Activated CD8-positive, alpha-beta T cell treated with anti-CD3 and anti-CD28 coated beads for 36 hours (primary cell): ENCODE data around the gene KLHL25. TPM values are rescaled to one million over a fixed set of nuclear protein-coding genes. Genes with fewer than 3 reads are reported as not detected.

Source experiments
- ATAC-seq: fragments of 200-7000 bp; cut with Tn5 transposase; one replicate; pipeline ENCODE4 v1.10.0; 2021; ENCODE audit warnings: mild to moderate bottlenecking, moderate library complexity
- CTCF ChIA-PET: fragments of 350-600 bp; sonication (Branson Sonifier 250); formaldehyde crosslinking; loops from one replicate; lab custom pipeline; 2021; ENCODE audit warnings: antibody characterized with exemption; lab: Charles Lee
- POLR2A ChIA-PET: fragments of 350-600 bp; sonication (Branson Sonifier 250); formaldehyde crosslinking; loops from one replicate; lab custom pipeline; 2021; ENCODE audit warnings: antibody characterized with exemption; lab: Charles Lee
- DNase-seq: peaks from one replicate; pipeline ENCODE4 v3.0.0-alpha.2; 2020
- H3K27ac Mint-ChIP-seq: one replicate; pipeline ENCODE4 v1.8.0; 2021; ENCODE audit warnings: mild to moderate bottlenecking, mixed read lengths
- H3K27me3 Mint-ChIP-seq: one replicate; pipeline ENCODE4 v1.8.0; 2021; ENCODE audit warnings: mixed read lengths
- H3K36me3 Mint-ChIP-seq: one replicate; pipeline ENCODE4 v1.8.0; 2021; ENCODE audit warnings: low read depth, mixed read lengths
- H3K4me1 Mint-ChIP-seq: one replicate; pipeline ENCODE4 v1.8.0; 2021; ENCODE audit warnings: low read depth, mixed read lengths
- H3K4me3 Mint-ChIP-seq: one replicate; pipeline ENCODE4 v1.8.0; 2021; ENCODE audit warnings: mild to moderate bottlenecking, moderate library complexity, mixed read lengths
- H3K9me3 Mint-ChIP-seq: one replicate; pipeline ENCODE4 v1.8.0; 2021; ENCODE audit warnings: mixed read lengths
- intact Hi-C: fragments of 100-400 bp; cut with micrococcal nuclease; formaldehyde crosslinking; loops from one replicate; pipeline ENCODE4 v1.10.0; 2022
- total RNA-seq, 2 experiments: library from RNA; stranded (reverse); gene quantifications; one replicate each; pipeline ENCODE4 v1.2.3, GENCODE V29; 2021
- TF ChIP-seq, protein P1 (sequence below): fragments of 200-600 bp; IDR thresholded peaks from one replicate; pipeline ENCODE4 v1.8.0; 2022; ENCODE audit warnings: antibody characterized with exemption, mild to moderate bottlenecking

Gene KLHL25
- total RNA-seq, 2 experiments from 2014 or later, result 2.9 to 3.3 TPM

DNA sequence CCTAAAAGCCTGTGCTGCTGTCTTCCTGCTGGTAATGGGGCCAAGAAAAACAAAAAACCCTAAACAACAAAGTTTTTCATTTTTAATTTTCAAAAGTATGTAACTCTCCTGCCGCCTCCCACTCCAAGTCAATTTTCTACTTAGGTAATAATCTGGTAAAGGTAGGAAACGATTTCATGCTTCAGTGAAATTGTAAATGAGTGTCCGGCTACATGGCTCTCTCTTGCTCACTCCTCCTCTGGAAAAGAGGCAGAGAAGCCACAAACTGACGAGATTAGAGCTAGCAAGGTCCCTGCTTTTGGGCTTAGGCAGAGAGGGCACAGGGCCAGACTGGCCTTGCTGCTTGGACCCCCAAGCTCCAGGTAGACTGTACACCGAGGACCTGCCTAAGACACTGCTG lies 23.5 kb downstream of the KLHL25 start:
- H3K36me3 Mint-ChIP-seq, result no peaks in the 10 kb centered on the region
- H3K27ac Mint-ChIP-seq, result no peak overlapping the region
- H3K27me3 Mint-ChIP-seq, result no peaks in the 10 kb centered on the region
- CTCF ChIA-PET, result no interaction called here
- H3K4me3 Mint-ChIP-seq, result no peak overlapping the region
- DNase-seq (no peak), ATAC-seq (no peak)
- intact Hi-C loops, result no loop called here
- H3K9me3 Mint-ChIP-seq, result no peaks in the 10 kb centered on the region
- POLR2A ChIA-PET, result no interaction called here
- TF ChIP-seq, protein P1, sequence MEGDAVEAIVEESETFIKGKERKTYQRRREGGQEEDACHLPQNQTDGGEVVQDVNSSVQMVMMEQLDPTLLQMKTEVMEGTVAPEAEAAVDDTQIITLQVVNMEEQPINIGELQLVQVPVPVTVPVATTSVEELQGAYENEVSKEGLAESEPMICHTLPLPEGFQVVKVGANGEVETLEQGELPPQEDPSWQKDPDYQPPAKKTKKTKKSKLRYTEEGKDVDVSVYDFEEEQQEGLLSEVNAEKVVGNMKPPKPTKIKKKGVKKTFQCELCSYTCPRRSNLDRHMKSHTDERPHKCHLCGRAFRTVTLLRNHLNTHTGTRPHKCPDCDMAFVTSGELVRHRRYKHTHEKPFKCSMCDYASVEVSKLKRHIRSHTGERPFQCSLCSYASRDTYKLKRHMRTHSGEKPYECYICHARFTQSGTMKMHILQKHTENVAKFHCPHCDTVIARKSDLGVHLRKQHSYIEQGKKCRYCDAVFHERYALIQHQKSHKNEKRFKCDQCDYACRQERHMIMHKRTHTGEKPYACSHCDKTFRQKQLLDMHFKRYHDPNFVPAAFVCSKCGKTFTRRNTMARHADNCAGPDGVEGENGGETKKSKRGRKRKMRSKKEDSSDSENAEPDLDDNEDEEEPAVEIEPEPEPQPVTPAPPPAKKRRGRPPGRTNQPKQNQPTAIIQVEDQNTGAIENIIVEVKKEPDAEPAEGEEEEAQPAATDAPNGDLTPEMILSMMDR, result no peak
- H3K4me1 Mint-ChIP-seq, result no peaks in the 10 kb centered on the region

DNA sequence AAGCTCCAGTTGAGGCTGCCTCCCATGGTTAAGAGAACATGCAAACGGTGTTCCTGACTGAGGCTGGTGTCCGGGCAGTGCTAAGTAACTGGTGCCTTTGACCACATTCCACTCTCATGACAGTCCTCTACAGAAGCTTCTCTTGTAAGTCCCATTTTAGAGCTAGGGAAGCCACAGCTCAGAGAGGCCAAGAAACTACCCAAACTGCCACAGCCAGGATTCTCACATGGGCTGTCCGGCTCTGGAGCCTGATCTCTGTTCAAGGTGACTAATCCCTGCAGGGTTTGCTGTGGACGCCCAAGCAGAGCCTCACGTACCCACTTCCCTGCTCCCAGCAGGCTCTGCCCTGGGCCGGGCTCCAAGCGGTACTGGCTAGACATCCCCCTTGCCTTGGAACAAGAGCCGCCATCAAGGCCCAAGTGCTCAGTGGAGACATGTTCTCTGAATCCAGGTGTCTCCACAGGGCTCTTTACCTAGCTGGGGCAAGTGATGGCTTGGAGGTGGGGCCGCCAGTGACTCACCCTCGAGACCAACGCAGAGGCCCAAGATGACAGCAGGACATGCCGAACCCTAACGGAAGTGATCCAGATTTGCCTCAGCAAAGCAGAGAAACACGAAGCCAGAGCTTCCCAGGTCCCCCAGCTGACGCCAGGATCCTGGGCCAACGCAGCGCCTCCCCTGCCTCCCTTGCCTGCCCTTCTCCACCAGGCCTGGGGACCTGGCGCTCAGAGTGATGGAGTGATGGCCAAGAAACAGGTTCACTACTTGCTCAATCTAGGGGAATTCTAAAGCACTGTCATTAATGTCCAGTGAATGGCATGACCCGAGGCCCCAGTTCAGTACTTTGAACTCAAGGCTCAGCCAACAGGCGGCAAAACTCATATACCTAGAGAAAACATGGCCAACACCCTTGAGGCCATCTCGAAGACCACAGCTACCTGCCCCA lies 24.4 kb downstream of the KLHL25 start:
- no peaks in the 10 kb centered on the region for H3K4me1 Mint-ChIP-seq
- H3K9me3 Mint-ChIP-seq, result no peaks in the 10 kb centered on the region
- ATAC-seq (no peak), DNase-seq (no peak)
- H3K27me3 Mint-ChIP-seq, result no peaks in the 10 kb centered on the region
- CTCF ChIA-PET, result no interaction called here
- POLR2A ChIA-PET, result no interaction called here
- intact Hi-C loops, result no loop called here
- H3K27ac Mint-ChIP-seq, result no peak overlapping the region
- no peak overlapping the region for H3K4me3 Mint-ChIP-seq
- H3K36me3 Mint-ChIP-seq, result no peaks in the 10 kb centered on the region
- TF ChIP-seq, protein P1, result no peak

DNA sequence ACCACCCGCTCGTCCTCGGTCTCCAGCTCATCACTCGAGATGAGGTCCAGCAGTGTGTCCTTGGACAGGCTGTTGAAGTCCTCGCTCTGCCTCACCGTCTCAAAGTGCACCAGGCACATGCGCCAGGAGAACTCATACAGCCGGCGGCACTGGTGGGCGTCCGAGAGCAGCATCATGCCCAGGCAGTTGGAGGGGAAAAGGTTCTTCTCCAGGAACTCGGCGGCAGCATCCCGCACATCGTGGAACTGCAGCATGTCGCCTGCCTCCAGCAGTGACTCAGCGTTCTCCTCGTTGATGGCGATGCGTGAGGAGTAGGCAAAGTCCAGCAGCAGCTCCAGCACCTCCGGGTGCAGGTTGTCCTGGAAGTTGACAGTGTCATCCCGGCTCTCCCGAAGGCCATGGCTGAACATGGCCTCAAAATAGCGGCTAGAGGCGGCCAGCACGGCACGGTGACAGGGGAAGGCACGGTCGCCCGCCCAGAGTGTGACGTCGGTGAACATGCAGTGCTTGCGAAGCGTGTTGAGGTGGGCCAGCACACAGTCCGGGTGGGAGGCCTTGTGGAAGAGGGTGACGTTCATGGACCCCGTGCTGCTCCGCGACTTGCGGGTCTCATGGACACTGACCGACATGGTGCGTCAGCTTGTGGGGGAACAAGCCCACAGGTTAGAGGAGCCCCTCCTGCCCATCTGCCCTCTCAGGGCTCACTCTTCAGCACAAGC lies 25.4 kb downstream of the KLHL25 start:
- intact Hi-C loops, result no loop called here
- Mint-ChIP-seq H3K4me1 (no peaks in the 10 kb centered on the region), H3K36me3 (no peaks in the 10 kb centered on the region), H3K27ac (no peak overlapping the region), H3K4me3 (no peak overlapping the region), H3K27me3 (no peaks in the 10 kb centered on the region), H3K9me3 (no peaks in the 10 kb centered on the region)
- TF ChIP-seq, protein P1, result no peak
- DNase-seq (no peak), ATAC-seq (no peak)
- POLR2A ChIA-PET, result no interaction called here
- CTCF ChIA-PET, result no interaction called here

DNA sequence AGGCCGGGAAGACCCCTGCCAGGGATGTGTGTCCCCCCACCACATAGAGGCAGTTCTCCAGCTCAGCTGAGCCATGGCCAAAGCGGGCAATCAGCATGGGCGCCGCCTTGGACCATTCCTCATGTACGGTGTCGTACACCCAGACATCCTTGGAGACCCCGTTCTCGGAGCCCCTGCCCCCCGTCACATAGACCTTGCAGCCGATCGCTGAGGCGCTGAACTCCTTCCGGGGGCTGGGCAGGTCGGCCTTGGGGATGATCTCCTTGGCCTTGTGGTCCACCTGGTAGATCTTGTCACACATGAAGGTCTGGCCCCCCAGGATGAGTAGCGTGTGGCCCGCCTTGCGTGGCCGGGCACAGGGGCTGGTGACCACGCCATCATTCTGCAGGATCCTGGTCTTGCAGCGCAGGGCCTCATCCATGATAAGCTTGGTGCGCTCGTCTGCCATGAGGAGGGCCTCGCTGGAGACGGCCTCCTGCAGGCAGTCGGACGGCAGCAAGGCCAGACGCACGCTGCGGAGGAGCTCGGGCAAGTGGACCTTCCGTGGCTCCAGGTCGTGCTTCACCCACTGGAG lies 26.0 kb downstream of the KLHL25 start:
- no peaks in the 10 kb centered on the region for H3K9me3 Mint-ChIP-seq
- DNase-seq, result no peak
- H3K27me3 Mint-ChIP-seq, result no peaks in the 10 kb centered on the region
- ATAC-seq, result no peak
- H3K27ac Mint-ChIP-seq, result no peak overlapping the region
- no peak overlapping the region for H3K4me3 Mint-ChIP-seq
- TF ChIP-seq, protein P1, result no peak
- no peaks in the 10 kb centered on the region for H3K4me1 Mint-ChIP-seq
- H3K36me3 Mint-ChIP-seq, result no peaks in the 10 kb centered on the region
- ChIA-PET POLR2A (no interaction called here), CTCF (no interaction called here)
- intact Hi-C loops, result no loop called here
